AG10803 (cell line): ENCODE measurements around the gene LAMA2.

Experiments used
- DNase-seq: peaks from one replicate; pipeline ENCODE4 v3.0.0; 2010; ENCODE audit warnings: low read depth
- H3K4me3 ChIP-seq: 2 replicates; pipeline ENCODE4 v1.5.1; 2011; ENCODE audit warnings: mild to moderate bottlenecking, low read length, control low read depth
- CTCF ChIP-seq: conservative IDR thresholded peaks from 2 replicates; pipeline ENCODE4 v1.5.1; 2011; ENCODE audit warnings: mild to moderate bottlenecking, low read length, control low read depth, inconsistent platforms

LAMA2 gene

GRCh38 chr6:129558248-129558647 is 675.3 kb downstream of the LAMA2 start:
- no peak for TF ChIP-seq CTCF
- DNase-seq = no peak
- H3K4me3 ChIP-seq = no peak overlapping the region

GRCh38 chr6:129565366-129565765 is 682.4 kb downstream of the LAMA2 start:
- H3K4me3 ChIP-seq = no peak overlapping the region
- no peak for TF ChIP-seq CTCF
- DNase-seq = no peak

- H3K4me3 ChIP-seq = no peak overlapping the region
- DNase-seq = no peak
- TF ChIP-seq CTCF = no peak
Measured at GRCh38 chr6:129565811-129566210, 682.9 kb downstream of the LAMA2 start.
